ENCODE data around the gene SBF2. TPM values are rescaled to one million over a fixed set of nuclear protein-coding genes. Genes with fewer than 3 reads are reported as not detected.

Gene SBF2
- total and polyA plus RNA-seq, 10 donors = 3.6 to 70.9 (median 57.1) TPM

DNA sequence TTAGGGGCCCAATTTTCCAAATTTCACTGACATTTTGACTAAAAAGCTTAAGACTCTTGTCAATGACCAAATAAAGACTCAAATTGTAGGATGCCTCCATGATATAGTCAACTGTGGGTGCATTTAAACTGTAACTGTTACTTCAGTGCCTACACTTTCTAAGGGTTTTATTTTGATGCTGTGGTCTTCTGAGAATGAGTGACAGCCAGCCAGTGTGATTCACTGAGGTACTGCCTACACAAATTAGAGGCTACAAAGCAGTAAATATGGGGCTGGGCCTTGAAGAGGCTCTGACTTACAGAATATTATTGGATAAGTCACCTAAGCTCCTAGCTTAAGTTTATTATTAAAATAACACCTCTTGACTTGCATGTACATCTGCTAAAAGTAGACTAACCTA is 419.6 kb downstream of the SBF2 start:
- Histone ChIP-seq H3K27me3 (replicated peaks in 1 of 7) (no peaks in the 10 kb centered on the region), H3K27ac (no peak overlapping the region), H3K4me3 (no peak overlapping the region), H3K9me3 (peaks cover 0 to 32% (median 11%) of the 10 kb centered on the region in 8 donors), H3K36me3 (peaks cover 0 to 12% (median 0%) of the 10 kb centered on the region in 6 donors), H3K4me1 (no peaks in the 10 kb centered on the region)
- intact Hi-C loops (cut with DNase I; ENCODE audit: low total_unique reads) = no loop called here
- TF ChIP-seq POLR2A (IDR thresholded peaks at IDR 0.05) = no peak
- no peak for TF ChIP-seq POLR2AphosphoS5 (IDR thresholded peaks at IDR 0.05)
- TF ChIP-seq, protein P1, sequence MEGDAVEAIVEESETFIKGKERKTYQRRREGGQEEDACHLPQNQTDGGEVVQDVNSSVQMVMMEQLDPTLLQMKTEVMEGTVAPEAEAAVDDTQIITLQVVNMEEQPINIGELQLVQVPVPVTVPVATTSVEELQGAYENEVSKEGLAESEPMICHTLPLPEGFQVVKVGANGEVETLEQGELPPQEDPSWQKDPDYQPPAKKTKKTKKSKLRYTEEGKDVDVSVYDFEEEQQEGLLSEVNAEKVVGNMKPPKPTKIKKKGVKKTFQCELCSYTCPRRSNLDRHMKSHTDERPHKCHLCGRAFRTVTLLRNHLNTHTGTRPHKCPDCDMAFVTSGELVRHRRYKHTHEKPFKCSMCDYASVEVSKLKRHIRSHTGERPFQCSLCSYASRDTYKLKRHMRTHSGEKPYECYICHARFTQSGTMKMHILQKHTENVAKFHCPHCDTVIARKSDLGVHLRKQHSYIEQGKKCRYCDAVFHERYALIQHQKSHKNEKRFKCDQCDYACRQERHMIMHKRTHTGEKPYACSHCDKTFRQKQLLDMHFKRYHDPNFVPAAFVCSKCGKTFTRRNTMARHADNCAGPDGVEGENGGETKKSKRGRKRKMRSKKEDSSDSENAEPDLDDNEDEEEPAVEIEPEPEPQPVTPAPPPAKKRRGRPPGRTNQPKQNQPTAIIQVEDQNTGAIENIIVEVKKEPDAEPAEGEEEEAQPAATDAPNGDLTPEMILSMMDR (IDR thresholded peaks at IDR 0.05 in 8 of 11, conservative IDR thresholded peaks at IDR 0.05 in 3 of 11) = no peak
- DNase-seq = no peak

DNA sequence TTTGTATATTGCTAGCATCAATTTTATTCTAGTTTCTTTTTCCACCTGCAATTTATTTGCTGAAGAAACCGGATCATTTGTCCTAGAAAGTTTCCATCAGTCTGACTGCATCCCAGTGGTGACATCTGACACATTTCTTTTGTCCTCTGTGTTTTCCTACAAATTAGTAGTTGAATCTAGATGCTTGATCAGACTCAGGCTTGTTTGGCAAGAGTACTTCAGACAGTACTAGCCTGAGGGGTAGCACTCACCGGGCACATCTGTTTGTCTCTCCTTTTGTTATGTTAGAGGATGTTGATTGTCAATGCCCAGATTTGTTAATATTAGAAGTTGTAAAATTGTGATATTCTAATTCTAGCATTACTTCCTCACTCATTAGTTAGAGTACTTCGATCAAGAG is 425.4 kb downstream of the SBF2 start:
- 93 to 98% (median 97%) methylated on average over 3 of the region's 3 CpGs for WGBS, 5 donors
- Histone ChIP-seq H3K27me3 (replicated peaks in 1 of 7) (no peaks in the 10 kb centered on the region), H3K36me3 (peaks cover 0 to 12% (median 0%) of the 10 kb centered on the region in 6 donors), H3K9me3 (peaks cover 0 to 25% (median 6%) of the 10 kb centered on the region in 8 donors), H3K27ac (no peak overlapping the region), H3K4me1 (no peaks in the 10 kb centered on the region), H3K4me3 (no peak overlapping the region)
- DNase-seq = no peak
- intact Hi-C loops (cut with DNase I; ENCODE audit: low total_unique reads) = loop anchor here (10.0 kb wide), 1 partner anchor 456 kb away; no protein-coding TSS in a partner anchor
- TF ChIP-seq POLR2A (IDR thresholded peaks at IDR 0.05) = no peak
- TF ChIP-seq POLR2AphosphoS5 (IDR thresholded peaks at IDR 0.05) = no peak
- TF ChIP-seq, protein P1 (IDR thresholded peaks at IDR 0.05 in 8 of 11, conservative IDR thresholded peaks at IDR 0.05 in 3 of 11) = no peak

DNA sequence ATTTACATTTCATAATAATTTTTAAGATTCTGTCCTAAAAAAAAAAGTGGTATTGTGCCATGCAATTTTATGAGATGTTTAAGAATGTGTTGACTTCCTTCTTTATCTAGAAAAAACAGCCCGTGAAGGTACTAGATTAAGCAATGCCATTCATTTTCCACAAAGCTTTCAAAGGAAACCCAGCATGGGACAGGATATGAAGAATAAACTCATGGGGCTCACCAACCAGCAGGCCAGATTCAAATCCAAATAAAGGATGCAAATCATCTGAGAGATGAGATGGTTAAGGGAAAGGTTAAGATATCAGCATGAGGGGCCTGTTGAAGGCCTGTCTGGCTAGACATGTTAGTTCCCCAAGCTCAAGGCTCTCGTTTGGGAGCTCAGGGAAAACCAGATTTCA is 431.0 kb downstream of the SBF2 start:
- H3K4me3 ChIP-seq = no peak overlapping the region
- intact Hi-C loops (cut with DNase I; ENCODE audit: low total_unique reads) = loop anchor here (10.0 kb wide), 1 partner anchor 462 kb away; no protein-coding TSS in a partner anchor
- H3K4me1 ChIP-seq = peaks cover 12 to 27% (median 15%) of the 10 kb centered on the region in 6 donors
- H3K27me3 ChIP-seq (replicated peaks in 1 of 7) = no peaks in the 10 kb centered on the region
- no peaks in the 10 kb centered on the region for H3K36me3 ChIP-seq
- WGBS, 5 donors = 42 to 66% (median 51%) methylated on average over 2 of the region's 2 CpGs
- TF ChIP-seq POLR2A (IDR thresholded peaks at IDR 0.05) (no peak), POLR2AphosphoS5 (IDR thresholded peaks at IDR 0.05) (no peak)
- TF ChIP-seq, protein P1 (IDR thresholded peaks at IDR 0.05 in 8 of 11, conservative IDR thresholded peaks at IDR 0.05 in 3 of 11) = no peak
- H3K9me3 ChIP-seq = no peaks in the 10 kb centered on the region
- no peak for DNase-seq
- H3K27ac ChIP-seq = no peak overlapping the region

DNA sequence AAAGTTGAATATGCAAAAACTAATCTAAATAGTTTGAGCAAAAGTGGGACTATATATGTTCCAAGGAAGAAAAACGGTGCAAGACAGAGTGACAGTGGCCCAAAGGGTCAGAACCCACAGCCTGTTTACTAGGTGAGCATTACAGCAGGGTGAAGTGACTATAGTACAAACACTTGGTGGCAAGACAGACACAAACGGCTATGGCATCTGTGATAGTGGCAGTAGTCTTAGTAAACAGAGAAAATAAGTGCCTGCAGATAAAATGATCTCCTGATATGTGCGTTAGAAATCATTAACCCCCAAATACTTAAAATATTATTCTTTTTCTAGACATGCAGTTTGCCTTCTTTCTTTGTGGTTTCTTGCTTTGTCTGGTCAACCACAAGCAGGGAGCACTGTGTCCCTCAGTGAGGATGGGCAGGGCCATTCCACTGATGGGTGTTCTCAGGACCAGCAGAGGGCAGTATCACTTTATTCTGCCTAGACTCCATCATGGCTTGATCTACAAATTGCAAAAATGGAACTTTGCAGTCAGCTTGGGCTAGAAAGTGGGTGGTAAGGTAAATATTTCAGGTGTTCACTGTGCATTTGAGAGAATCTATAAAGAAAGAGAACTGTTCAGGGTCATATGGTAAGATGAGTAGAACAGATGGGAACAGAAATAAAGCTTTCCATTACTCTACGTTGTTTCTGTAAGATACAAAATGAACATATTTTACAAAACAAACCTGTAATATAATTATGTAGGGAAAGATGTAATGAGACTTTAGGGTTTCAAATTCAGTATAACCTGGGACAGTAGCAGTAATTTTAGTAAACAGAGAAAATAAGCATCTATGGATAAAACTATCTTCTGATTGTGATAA is 431.9 kb downstream of the SBF2 start:
- Histone ChIP-seq H3K4me1 (peaks cover 12 to 35% (median 15%) of the 10 kb centered on the region in 6 donors), H3K9me3 (no peaks in the 10 kb centered on the region), H3K27ac (no peak overlapping the region), H3K4me3 (no peak overlapping the region), H3K27me3 (replicated peaks in 1 of 7) (no peaks in the 10 kb centered on the region), H3K36me3 (no peaks in the 10 kb centered on the region)
- DNase-seq = no peak
- intact Hi-C loops (cut with DNase I; ENCODE audit: low total_unique reads) = loop anchor here (10.0 kb wide), 1 partner anchor 463 kb away; no protein-coding TSS in a partner anchor
- no peak for TF ChIP-seq POLR2A (IDR thresholded peaks at IDR 0.05)
- TF ChIP-seq POLR2AphosphoS5 (IDR thresholded peaks at IDR 0.05) = no peak
- TF ChIP-seq, protein P1 (IDR thresholded peaks at IDR 0.05 in 8 of 11, conservative IDR thresholded peaks at IDR 0.05 in 3 of 11) = peak; percentile 41 to 88 (median 75)
- 67 to 81% (median 73%) methylated on average over 4 of the region's 4 CpGs for WGBS, 5 donors

All from spleen (tissue), 11 donors.